H1 (cell line): Measurements from ENCODE around the gene HES4.

Source experiments
- BACH1 ChIP-seq: IDR thresholded peaks from 2 replicates; pipeline ENCODE4 v1.6.1; 2012; ENCODE audit warnings: low read length, improper control_type of control experiment
- EZH2 ChIP-seq: fragments of 200-600 bp; sonication (generic); IDR thresholded peaks from 2 replicates; pipeline ENCODE4 v1.7.1; 2012; ENCODE audit warnings: low read depth, mild to moderate bottlenecking, moderate library complexity, low read length, inconsistent platforms; ENCODE audit not compliant: severe bottlenecking
- HDAC6 ChIP-seq: IDR thresholded peaks from one replicate; pipeline ENCODE4 v1.7.1; 2012; ENCODE audit warnings: low read depth, mild to moderate bottlenecking, inconsistent platforms, low read length, moderate library complexity
- KDM5A ChIP-seq: fragments of 200-600 bp; IDR thresholded peaks from 2 replicates; pipeline ENCODE4 v1.7.1; 2012; ENCODE audit warnings: mild to moderate bottlenecking, low read length, inconsistent platforms, mixed read lengths
- POLR2A ChIP-seq, 2 experiments: IDR thresholded peaks; 1 replicate in 1 of 2; 2 replicates in 1 of 2; pipeline ENCODE4 v1.6.1; 2011; ENCODE audit warnings: low read depth in 2 of 2, low read length in 2 of 2, mild to moderate bottlenecking in 2 of 2; ENCODE audit errors: control extremely low read depth in 1 of 2
- RXRA ChIP-seq: IDR thresholded peaks from 2 replicates; pipeline ENCODE4 v1.6.1; 2011; ENCODE audit warnings: low read depth, mild to moderate bottlenecking, low read length, moderate library complexity; ENCODE audit not compliant: insufficient read depth
- SAP30 ChIP-seq: fragments of 300-600 bp; sonication (generic); IDR thresholded peaks from 2 replicates; pipeline ENCODE4 v1.7.1; 2012; ENCODE audit warnings: low read length, moderate library complexity, mild to moderate bottlenecking, inconsistent platforms; ENCODE audit not compliant: insufficient read depth, insufficient replicate concordance
- SIN3A ChIP-seq, 2 experiments: IDR thresholded peaks in 1 of 2; conservative IDR thresholded peaks in 1 of 2; 2 replicates each; pipeline ENCODE4 v1.6.1; 2011 to 2012; ENCODE audit warnings: low read length in 2 of 2, improper control_type of control experiment in 1 of 2, low read depth in 1 of 2, mild to moderate bottlenecking in 1 of 2
- TAF1 ChIP-seq: IDR thresholded peaks from 2 replicates; pipeline ENCODE4 v1.6.1; 2011; ENCODE audit warnings: mild to moderate bottlenecking, low read depth, low read length
- YY1 ChIP-seq: IDR thresholded peaks from 2 replicates; pipeline ENCODE4 v1.6.1; 2011; ENCODE audit warnings: low read depth, mild to moderate bottlenecking, low read length
- TF ChIP-seq, protein P1 (sequence below), 3 experiments: IDR thresholded peaks; 1 replicate in 2 of 3; 2 replicates in 1 of 3; pipeline versions ENCODE4 v1.5.1 to v1.6.1; 2011; ENCODE audit warnings: low read length in 3 of 3, mild to moderate bottlenecking in 3 of 3, inconsistent platforms in 2 of 3, low read depth in 1 of 3, moderate library complexity in 1 of 3; ENCODE audit not compliant: insufficient read depth in 1 of 3; ENCODE audit errors: control extremely low read depth in 1 of 3
- TF ChIP-seq, protein P2 (sequence below): IDR thresholded peaks from 2 replicates; pipeline ENCODE4 v1.6.1; 2012; ENCODE audit warnings: inconsistent platforms

DNA sequence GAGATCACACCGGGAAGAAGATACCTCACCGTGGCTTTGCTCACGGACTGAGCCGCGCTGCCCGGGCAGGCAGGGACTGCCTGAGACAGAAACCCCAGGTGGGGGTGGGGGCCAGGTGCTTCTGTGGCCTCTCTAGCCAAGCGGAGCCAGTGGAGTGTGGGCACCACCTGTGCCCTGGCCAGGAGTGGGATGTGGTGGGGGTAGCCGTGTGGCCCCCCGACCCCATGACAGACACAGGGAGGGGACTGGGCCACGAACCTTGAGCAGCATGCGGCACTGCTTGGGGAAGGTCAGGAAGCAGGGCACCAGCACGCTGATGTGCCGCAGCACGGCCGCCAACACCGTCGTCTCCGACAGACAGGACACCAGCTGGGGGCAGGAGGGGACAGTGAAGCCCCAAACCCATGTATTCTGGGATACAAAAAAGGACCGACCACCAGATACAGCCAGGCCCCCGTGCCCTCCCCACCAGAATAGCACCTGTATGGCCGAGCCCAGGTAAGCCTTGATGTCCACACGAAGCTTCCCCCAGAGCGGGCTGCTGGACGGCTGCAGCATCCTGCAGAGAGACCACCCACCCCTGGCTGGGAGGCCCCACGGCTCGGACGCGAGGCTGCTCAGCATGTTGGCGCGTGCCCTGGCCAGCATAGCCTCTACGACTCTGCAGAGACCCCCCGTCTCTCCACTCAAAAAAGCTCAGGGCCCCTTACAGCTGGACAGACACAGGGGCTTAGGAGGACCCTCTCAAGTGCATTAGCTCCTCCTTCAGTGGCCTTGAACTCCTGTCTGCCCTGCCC, 46.2 kb downstream of the HES4 start:
- TF ChIP-seq POLR2A (IDR thresholded peaks at IDR 0.05; ENCODE audit: control extremely low read depth in 1 of 2, low read depth in 2 of 2, low read length in 2 of 2) = no peak
- TF ChIP-seq, protein P1, sequence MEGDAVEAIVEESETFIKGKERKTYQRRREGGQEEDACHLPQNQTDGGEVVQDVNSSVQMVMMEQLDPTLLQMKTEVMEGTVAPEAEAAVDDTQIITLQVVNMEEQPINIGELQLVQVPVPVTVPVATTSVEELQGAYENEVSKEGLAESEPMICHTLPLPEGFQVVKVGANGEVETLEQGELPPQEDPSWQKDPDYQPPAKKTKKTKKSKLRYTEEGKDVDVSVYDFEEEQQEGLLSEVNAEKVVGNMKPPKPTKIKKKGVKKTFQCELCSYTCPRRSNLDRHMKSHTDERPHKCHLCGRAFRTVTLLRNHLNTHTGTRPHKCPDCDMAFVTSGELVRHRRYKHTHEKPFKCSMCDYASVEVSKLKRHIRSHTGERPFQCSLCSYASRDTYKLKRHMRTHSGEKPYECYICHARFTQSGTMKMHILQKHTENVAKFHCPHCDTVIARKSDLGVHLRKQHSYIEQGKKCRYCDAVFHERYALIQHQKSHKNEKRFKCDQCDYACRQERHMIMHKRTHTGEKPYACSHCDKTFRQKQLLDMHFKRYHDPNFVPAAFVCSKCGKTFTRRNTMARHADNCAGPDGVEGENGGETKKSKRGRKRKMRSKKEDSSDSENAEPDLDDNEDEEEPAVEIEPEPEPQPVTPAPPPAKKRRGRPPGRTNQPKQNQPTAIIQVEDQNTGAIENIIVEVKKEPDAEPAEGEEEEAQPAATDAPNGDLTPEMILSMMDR (IDR thresholded peaks at IDR 0.05; ENCODE audit: control extremely low read depth in 1 of 3, insufficient read depth in 1 of 3, low read depth in 1 of 3, low read length in 3 of 3) = no peak
- no peak for TF ChIP-seq RXRA
- TF ChIP-seq EZH2 = no peak
- no peak for TF ChIP-seq YY1
- TF ChIP-seq, protein P2, sequence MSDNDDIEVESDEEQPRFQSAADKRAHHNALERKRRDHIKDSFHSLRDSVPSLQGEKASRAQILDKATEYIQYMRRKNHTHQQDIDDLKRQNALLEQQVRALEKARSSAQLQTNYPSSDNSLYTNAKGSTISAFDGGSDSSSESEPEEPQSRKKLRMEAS = no peak
- no peak for TF ChIP-seq TAF1
- no peak for TF ChIP-seq BACH1
- TF ChIP-seq SAP30 = no peak
- no peak for TF ChIP-seq KDM5A
- no peak for TF ChIP-seq SIN3A (conservative IDR thresholded peaks at IDR 0.05 in 1 of 2, IDR thresholded peaks at IDR 0.05 in 1 of 2; ENCODE audit: low read depth in 1 of 2, low read length in 2 of 2)
- no peak for TF ChIP-seq HDAC6
